LNCaP clone FGC (cell line): ENCODE results near the gene HPD.

Experiments used
- DNase-seq: peaks from one replicate; pipeline ENCODE4 v3.0.0-alpha.2; 2011; ENCODE audit warnings: low read depth
- H3K4me3 ChIP-seq: 2 replicates; pipeline ENCODE4 v1.5.1; 2011; ENCODE audit warnings: mild to moderate bottlenecking, low read depth, low read length, control low read depth
- CTCF ChIP-seq: IDR thresholded peaks from 2 replicates; pipeline ENCODE4 v1.5.1; 2012; ENCODE audit warnings: mild to moderate bottlenecking; ENCODE audit not compliant: control insufficient read depth, insufficient read depth; ENCODE audit errors: extremely low read depth

The HPD gene

DNA sequence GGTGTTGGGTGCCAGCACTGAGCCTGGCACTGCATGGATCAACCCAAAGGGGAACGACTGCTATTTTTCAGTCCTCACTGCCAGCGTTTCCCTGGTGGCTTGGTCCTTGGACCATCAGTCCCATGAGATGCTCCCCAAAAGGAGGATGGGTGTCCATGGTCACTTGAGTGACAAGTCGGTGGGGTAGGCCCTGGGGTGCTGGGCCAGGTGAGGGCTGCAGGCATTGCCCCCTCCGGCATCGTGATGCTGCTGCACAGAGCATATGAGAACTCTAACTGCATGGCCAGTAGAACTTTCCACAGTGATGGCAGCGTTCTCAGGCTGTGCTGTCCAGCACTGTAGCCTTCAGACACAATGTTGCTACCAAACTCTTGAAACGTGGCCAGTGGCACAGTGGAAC is 38.6 kb downstream of the HPD start:
- no peak for TF ChIP-seq CTCF
- no peak overlapping the region for H3K4me3 ChIP-seq
- no peak for DNase-seq

- DNase-seq, result no peak
- no peak overlapping the region for H3K4me3 ChIP-seq
- no peak for TF ChIP-seq CTCF
Observed at GRCh38 chr12:121819212-121819949, 39.3 kb downstream of the HPD start.

DNA sequence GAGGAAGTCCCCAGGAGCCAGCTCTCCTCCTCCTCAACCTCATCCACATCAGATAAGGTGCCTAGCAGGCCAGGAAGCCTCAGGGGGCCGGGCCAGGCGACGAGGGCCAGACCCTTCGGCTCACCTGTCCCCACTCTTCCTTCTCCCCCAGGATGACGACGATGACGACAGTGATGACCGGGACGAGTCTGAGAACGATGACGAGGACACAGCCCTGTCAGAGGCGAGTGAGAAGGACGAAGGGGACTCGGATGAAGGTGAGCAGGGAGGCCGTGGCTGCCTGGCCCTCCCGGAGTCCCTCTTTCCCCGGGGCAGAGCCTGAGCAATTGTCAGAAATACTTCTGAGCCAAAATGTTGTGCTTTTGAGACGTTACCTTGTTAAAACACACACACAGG is 41.0 kb downstream of the HPD start:
- TF ChIP-seq CTCF, result no peak
- H3K4me3 ChIP-seq, result no peak overlapping the region
- no peak for DNase-seq

- DNase-seq, result no peak
- TF ChIP-seq CTCF, result no peak
- H3K4me3 ChIP-seq, result no peak overlapping the region
Observed at GRCh38 chr12:121816925-121817647, 41.6 kb downstream of the HPD start.

- TF ChIP-seq CTCF, result no peak
- no peak overlapping the region for H3K4me3 ChIP-seq
- no peak for DNase-seq
Observed at GRCh38 chr12:121815263-121815662, 43.4 kb downstream of the HPD start.

DNA sequence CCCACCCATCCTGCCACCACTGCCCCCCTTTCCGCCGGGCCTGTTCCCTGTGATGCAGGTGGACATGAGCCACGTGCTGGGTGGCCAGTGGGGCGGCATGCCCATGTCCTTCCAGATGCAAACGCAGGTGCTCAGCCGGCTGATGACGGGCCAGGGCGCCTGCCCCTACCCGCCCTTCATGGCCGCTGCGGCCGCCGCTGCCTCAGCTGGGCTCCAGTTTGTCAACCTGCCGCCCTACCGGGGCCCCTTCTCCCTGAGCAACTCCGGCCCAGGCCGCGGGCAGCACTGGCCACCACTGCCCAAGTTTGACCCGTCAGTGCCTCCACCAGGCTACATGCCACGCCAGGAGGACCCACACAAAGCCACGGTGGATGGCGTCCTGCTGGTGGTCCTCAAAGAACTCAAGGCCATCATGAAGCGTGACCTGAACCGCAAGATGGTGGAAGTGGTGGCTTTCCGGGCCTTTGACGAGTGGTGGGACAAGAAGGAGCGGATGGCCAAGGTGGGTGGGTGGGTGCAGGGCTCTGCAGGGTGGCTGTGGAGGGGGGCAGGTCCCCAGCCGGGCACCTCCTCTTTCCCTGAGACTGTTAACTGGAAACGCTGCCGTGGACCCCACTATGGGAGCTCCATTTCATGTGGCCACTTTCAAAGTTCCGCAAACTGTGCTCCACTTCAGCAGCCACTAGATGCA is 44.1 kb downstream of the HPD start:
- DNase-seq, result no peak
- TF ChIP-seq CTCF, result no peak

More for the DNA sequence above, 44.1 kb downstream of the HPD start:
- no peak overlapping the region for H3K4me3 ChIP-seq
